ENCODE data around the gene DENND5B.

DNA sequence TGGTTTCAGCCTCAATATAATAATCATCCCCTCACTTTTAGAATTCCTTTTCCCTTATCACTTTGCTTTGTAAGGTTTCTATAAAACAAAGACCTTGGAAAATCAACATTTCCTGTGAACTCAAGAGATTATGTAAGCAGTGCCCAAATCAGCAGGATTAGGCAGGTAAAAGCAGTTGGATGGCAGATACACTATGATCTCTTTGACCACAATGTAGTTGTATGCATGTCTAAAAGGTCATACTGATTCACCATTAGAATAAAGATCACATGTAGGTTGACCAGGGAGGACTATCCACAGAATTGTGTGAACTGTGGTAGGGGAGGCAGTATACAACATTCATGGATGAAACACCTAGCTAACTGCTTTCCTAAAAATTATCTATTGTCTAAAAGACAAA lies 57.5 kb downstream of the DENND5B start:
- TF ChIP-seq, protein P1, sequence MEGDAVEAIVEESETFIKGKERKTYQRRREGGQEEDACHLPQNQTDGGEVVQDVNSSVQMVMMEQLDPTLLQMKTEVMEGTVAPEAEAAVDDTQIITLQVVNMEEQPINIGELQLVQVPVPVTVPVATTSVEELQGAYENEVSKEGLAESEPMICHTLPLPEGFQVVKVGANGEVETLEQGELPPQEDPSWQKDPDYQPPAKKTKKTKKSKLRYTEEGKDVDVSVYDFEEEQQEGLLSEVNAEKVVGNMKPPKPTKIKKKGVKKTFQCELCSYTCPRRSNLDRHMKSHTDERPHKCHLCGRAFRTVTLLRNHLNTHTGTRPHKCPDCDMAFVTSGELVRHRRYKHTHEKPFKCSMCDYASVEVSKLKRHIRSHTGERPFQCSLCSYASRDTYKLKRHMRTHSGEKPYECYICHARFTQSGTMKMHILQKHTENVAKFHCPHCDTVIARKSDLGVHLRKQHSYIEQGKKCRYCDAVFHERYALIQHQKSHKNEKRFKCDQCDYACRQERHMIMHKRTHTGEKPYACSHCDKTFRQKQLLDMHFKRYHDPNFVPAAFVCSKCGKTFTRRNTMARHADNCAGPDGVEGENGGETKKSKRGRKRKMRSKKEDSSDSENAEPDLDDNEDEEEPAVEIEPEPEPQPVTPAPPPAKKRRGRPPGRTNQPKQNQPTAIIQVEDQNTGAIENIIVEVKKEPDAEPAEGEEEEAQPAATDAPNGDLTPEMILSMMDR (IDR thresholded peaks at IDR 0.05) = no peak
- TF ChIP-seq POLR2A (IDR thresholded peaks at IDR 0.05) = no peak

All from right lobe of liver (tissue), 4 donors.